ENCODE data around the gene NCF2. TPM values are rescaled to one million over a fixed set of nuclear protein-coding genes. Genes with fewer than 3 reads are reported as not detected.

Gene NCF2
- total and polyA plus RNA-seq, 4 donors: 38.7 to 193 (median 74.3) TPM

DNA sequence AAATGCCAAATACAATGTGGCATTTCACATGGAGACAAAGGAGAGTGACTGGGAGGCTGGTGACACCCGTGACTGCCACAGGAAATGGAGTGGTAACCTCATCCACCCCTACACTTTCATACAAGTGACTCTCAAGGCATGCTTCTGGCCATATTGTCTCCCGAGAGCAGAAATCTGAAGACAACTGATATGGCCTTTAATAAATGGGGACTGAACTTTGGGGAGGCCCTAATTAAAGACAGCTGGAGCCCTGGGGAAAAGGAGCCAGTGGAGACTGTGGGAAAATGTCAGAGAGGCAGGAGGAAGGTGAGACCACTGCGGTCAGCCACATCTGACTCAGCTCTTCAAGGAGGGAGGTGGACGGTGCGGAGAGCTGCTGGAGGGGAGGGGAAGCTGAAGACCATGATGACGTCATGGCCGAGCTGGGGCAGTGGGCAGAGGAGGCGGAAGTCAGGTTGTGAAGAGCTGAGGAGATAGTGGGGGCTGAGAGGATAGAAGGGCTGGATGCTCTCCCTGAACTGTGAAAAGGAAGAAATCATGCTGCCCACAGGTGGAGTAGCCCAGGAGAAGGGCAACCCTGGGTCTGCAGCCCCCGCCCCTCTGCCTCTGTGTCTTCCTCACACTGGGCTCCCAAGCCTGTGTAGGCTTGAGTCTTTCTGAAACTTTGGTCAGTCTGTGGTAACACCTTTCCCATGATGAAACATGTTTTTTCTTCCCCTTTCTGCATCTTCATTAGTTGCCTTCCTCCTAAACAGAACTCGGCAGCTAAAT is 14.0 kb upstream of the NCF2 start:
- Histone ChIP-seq H3K9me3 (ENCODE audit: control insufficient read depth in 4 of 4, insufficient read depth in 3 of 4, low read length in 3 of 4) (peaks cover 0 to 2% (median 0%) of the 10 kb centered on the region in 4 donors), H3K9ac (ENCODE audit: insufficient read depth in 1 of 2, low read length in 2 of 2) (no peak overlapping the region), H3K36me3 (ENCODE audit: control insufficient read depth in 4 of 4, insufficient read depth in 4 of 4, low read length in 4 of 4) (no peaks in the 10 kb centered on the region), H3K4me1 (ENCODE audit: control insufficient read depth in 5 of 5, insufficient read depth in 5 of 5, low read length in 5 of 5) (peaks cover 0 to 7% (median 0%) of the 10 kb centered on the region in 5 donors), H3K27me3 (ENCODE audit: control insufficient read depth in 3 of 3, insufficient read depth in 3 of 3, low read length in 2 of 3) (no peaks in the 10 kb centered on the region), H3K4me3 (no peak overlapping the region), H3K27ac (ENCODE audit: low read depth in 1 of 2, low read length in 1 of 2) (peak overlapping the region in 1 of 2 donors; percentile 77)
- DNase-seq (no peak), ATAC-seq (ENCODE audit: insufficient read depth, low FRiP score) (no peak)
- TF ChIP-seq, protein P1, sequence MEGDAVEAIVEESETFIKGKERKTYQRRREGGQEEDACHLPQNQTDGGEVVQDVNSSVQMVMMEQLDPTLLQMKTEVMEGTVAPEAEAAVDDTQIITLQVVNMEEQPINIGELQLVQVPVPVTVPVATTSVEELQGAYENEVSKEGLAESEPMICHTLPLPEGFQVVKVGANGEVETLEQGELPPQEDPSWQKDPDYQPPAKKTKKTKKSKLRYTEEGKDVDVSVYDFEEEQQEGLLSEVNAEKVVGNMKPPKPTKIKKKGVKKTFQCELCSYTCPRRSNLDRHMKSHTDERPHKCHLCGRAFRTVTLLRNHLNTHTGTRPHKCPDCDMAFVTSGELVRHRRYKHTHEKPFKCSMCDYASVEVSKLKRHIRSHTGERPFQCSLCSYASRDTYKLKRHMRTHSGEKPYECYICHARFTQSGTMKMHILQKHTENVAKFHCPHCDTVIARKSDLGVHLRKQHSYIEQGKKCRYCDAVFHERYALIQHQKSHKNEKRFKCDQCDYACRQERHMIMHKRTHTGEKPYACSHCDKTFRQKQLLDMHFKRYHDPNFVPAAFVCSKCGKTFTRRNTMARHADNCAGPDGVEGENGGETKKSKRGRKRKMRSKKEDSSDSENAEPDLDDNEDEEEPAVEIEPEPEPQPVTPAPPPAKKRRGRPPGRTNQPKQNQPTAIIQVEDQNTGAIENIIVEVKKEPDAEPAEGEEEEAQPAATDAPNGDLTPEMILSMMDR (IDR thresholded peaks at IDR 0.05; ENCODE audit: control extremely low read depth, extremely low read depth): no peak
- 42 to 54% methylated on average over 10 of the region's 10 CpGs for WGBS, 2 donors

- Histone ChIP-seq H3K9ac (ENCODE audit: insufficient read depth in 1 of 2, low read length in 2 of 2) (no peak overlapping the region), H3K4me3 (no peak overlapping the region), H3K36me3 (ENCODE audit: control insufficient read depth in 4 of 4, insufficient read depth in 4 of 4, low read length in 4 of 4) (no peaks in the 10 kb centered on the region), H3K27ac (ENCODE audit: low read depth in 1 of 2, low read length in 1 of 2) (no peak overlapping the region), H3K27me3 (ENCODE audit: control insufficient read depth in 3 of 3, insufficient read depth in 3 of 3, low read length in 2 of 3) (no peaks in the 10 kb centered on the region), H3K9me3 (ENCODE audit: control insufficient read depth in 4 of 4, insufficient read depth in 3 of 4, low read length in 3 of 4) (peaks cover 0 to 2% (median 0%) of the 10 kb centered on the region in 4 donors), H3K4me1 (ENCODE audit: control insufficient read depth in 5 of 5, insufficient read depth in 5 of 5, low read length in 5 of 5) (peaks cover 0 to 10% (median 3%) of the 10 kb centered on the region in 5 donors)
- DNase-seq (no peak), ATAC-seq (ENCODE audit: insufficient read depth, low FRiP score) (no peak)
- 98 to 100% methylated on average over 1 of the region's 1 CpG for WGBS, 2 donors
- TF ChIP-seq, protein P1 (IDR thresholded peaks at IDR 0.05; ENCODE audit: control extremely low read depth, extremely low read depth): no peak
Measured at GRCh38 chr1:183602510-183602909, 12.3 kb upstream of the NCF2 start.

- Histone ChIP-seq H3K36me3 (ENCODE audit: control insufficient read depth in 4 of 4, insufficient read depth in 4 of 4, low read length in 4 of 4) (no peaks in the 10 kb centered on the region), H3K4me1 (ENCODE audit: control insufficient read depth in 5 of 5, insufficient read depth in 5 of 5, low read length in 5 of 5) (peaks cover 0 to 11% (median 3%) of the 10 kb centered on the region in 5 donors), H3K27me3 (ENCODE audit: control insufficient read depth in 3 of 3, insufficient read depth in 3 of 3, low read length in 2 of 3) (no peaks in the 10 kb centered on the region), H3K9ac (ENCODE audit: insufficient read depth in 1 of 2, low read length in 2 of 2) (no peak overlapping the region), H3K4me3 (no peak overlapping the region), H3K27ac (ENCODE audit: low read depth in 1 of 2, low read length in 1 of 2) (peak overlapping the region in 1 of 2 donors; percentile 48), H3K9me3 (ENCODE audit: control insufficient read depth in 4 of 4, insufficient read depth in 3 of 4, low read length in 3 of 4) (peaks cover 0 to 2% (median 0%) of the 10 kb centered on the region in 4 donors)
- DNase-seq: no peak
- TF ChIP-seq, protein P1 (IDR thresholded peaks at IDR 0.05; ENCODE audit: control extremely low read depth, extremely low read depth): no peak
- no peak for ATAC-seq (ENCODE audit: insufficient read depth, low FRiP score)
- WGBS, 2 donors: 82 to 93% methylated on average over 3 of the region's 3 CpGs
Measured at GRCh38 chr1:183600634-183601033, 10.4 kb upstream of the NCF2 start.
